NCI-H1417 treated with DMSO at 0.1 percent for 48 hours (cell line): ENCODE results near the gene RRM2.

ENCODE experiments used
- DNase-seq: peaks from one replicate; lab custom pipeline; 2025; lab: John Stamatoyannopoulos, UW

Gene RRM2

DNA sequence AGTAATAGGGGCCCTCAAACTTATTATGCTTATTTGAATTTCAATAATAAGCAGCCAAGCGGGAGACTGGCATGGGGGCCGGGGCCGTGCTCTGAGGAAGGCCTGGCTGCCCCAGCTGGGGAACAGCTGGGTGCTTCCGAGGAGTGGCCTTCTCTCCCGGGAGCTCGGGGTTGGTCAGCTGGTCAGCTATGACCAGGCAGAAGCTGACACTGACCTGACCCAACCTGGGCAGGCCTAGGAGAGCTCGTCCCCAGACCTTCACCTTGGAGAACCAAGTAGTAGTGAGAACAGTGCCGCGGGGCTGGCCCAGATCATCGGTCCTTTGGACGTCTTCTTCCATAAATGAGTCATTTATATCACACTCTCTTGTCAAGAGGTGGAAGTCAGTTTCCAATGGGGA lies 36.1 kb downstream of the RRM2 start:
- no peak for DNase-seq

- no peak for DNase-seq
These were observed 36.5 kb downstream of the RRM2 start for GRCh38 chr2:10159086-10159485.

DNA sequence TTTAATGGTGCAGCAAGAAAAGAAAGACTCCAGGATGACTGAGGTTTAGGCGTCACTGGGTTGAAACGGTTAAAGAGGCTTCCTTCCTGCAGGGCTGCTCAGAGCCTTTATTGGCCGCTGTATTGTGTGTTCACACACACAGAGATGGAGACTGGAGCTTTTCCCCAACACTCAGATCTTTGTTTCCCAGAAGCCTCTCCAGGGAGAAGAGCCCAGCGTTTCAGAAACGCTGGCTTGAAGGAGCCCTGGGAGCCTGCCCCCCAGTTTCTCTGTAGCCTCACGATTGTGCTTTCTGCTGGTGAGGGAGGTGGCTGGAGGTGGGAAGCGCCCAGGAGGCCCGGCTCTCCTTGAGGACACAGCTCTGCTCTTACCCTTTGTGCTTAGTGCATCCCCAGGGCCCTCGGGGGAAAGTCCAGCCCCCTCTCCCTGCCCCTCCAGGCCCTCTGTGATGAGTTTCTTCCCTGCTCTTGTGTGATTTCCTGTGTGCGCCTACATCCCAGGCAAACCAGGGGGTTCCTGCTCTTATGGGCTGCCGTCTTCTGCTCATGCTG lies 37.1 kb downstream of the RRM2 start:
- DNase-seq = no peak

DNA sequence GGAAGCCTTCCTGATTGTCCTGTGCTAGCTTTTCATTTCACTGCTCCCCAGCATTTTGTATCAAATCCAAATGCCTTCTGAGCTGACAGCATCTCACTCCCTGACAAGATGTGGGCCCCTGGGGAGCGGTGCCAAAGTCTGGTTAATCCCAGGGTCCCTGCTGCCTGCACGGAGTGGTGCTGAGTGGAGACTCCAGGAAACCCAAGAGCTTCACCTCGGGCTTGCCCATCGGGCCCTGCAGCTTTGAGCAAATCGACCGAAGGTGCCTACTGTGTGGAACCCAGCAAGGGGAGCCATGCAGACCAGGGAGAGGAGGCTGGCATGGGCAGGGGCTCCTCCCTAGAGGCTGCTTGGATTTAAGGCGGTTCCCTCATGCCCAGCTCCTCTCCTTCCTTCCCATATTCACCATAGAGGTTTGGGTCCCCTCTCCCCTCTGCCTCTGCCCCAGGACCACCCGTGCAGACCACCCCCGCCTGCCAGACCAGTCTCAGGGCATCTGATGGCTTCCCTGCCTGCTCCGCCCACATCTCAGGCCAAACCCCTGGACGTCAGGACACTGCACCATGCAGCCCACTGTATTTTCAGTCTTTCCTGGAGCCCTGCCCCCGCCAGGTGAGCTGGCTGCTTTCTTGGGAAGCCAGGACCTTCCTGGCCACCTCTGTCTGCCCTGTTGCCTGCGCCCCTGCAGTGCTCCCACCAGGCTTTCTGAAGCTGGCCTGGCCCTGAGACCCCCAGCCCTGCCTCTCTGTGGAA lies 37.8 kb downstream of the RRM2 start:
- DNase-seq = no peak

DNA sequence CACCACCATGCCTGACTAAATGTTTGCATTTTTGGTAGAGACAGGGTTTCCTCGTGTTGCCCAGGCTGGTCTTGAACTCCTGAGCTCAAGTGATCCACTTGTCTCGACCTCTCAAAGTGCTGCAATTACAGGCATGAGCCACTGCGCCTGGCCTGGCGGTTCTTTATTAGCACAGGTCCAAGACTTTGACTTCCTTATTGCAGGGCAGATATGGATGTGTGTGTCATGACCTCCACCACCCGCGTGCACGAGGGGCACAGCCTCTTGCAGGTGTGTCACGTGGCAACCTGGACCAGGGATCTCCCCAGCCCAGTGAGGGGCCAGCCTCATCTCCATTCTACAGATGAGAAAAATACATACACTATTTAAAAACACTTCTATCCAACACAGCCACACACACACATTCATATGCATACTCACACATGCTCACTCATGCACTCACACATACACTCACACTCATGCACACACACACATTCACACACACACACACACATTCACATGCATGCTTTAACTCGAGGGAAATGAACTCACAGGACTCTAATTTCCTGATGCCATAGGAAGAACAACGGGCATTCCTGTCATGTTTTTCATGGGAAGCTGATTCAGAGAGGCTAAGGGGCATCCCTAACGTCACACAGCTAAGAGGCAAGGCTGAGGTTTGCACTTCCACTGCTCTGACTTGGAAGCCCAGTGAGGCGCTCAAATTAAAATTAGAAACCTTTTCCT lies 38.8 kb downstream of the RRM2 start:
- DNase-seq = no peak

DNA sequence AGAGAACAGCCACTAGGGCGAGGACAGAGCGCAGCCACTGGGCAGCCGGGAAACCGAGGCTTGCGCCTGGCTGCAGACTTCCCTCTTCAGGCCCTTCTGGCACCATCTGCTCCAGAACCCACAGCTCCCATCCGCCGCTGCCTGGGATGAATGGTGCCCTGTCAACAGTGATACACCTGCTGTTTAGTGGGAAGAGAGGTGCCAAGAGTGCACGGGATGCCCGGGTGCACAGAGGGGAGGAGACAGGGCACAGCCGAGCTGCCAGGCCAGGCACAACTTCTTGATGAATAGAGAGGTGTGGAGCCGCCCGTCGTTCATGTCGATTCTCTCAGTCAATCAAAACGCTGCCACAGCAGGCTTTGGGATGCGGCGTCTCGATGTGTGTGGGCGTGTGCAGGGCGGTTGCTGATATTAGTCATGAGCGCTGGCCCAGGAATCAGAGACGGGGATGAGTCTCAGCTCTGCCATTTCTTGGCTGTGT lies 39.5 kb downstream of the RRM2 start:
- DNase-seq = peak; percentile 37

- DNase-seq = peak; percentile 50
These were observed 40.3 kb downstream of the RRM2 start for GRCh38 chr2:10162586-10163497.

DNA sequence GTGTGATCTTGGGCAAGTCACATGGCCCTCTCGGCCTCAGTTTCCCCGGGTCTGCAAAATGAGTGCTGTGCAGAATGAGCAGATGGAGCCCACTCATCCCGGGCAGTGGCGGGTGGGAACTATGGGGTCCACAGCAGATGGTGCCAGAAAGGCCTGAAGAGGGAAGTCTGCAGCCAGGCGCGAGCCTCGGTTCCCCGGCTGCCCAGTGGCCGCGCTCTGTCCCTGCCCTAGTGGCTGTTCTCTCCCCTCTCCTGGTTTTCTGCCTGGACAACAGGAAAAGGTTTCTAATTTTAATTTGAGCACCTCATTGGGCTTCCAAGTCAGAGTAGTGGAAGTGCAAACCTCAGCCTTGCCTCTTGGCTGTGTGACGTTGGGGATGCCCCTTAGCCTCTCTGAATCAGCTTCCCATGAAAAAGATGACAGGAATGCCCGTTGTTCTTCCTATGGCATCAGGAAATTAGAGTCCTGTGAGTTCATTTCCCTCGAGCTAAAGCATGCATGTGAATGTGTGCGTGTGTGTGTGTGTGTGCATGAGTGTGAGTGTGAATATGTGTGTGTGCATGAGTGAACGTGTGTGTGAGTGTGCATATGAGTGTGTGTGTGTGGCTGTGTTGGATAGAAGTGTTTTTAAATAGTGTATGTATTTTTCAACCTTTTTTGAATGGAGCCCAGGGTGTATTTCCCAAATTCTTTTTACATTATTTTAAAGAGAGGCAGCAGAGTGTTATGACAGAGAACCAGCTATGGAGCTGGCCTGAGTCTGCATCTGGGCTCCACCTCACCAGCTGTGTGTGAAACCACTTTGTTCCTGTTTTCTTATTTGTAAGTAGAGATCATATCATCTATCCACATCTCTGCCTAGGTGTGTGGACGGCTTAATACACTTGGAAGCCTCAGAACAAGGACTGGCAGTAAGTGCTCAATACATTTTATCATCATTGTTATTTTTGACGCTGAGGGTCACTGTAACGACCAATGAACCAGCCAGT lies 41.3 kb downstream of the RRM2 start:
- DNase-seq = no peak

DNA sequence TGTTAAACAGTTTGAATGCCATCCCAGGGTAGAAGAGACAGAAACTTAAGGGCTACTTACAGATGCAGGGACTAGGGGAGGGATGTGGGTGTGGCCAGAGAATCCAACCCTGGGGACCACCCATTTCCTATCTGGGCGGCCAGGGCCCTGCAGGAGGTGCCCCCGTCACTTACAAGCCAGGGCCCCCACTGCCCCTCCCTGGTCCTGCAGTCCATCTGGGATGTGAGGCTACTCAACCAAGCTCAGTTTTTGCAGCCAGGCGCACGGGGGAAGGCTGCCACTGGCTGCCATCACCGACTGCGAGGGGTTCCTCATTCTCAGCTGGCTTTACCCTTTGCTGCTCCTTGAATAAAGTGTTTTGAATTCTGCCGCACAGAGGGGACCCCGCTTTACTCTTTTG lies 42.1 kb downstream of the RRM2 start:
- DNase-seq = no peak

DNA sequence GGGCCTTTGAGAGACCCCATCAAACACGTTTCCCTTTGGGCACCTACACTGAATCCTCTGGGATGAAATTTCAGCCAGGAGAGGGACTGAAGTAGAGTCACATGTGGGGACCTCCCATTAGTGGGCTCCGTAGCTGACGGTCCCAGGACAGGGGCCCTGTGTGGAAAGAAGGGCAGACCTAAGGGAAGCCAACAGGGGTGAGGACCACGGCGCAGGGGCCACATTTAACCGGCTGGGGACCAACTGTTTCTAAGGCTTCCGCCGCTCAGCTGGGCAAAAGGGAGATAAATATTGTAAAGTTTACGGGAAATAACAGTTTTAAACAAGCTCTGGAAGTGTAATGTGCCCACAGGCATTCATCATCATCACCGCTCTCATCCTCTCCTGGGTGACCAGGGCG lies 42.7 kb downstream of the RRM2 start:
- DNase-seq = no peak

GRCh38 chr2:10165861-10166675 lies 43.5 kb downstream of the RRM2 start:
- no peak for DNase-seq

DNA sequence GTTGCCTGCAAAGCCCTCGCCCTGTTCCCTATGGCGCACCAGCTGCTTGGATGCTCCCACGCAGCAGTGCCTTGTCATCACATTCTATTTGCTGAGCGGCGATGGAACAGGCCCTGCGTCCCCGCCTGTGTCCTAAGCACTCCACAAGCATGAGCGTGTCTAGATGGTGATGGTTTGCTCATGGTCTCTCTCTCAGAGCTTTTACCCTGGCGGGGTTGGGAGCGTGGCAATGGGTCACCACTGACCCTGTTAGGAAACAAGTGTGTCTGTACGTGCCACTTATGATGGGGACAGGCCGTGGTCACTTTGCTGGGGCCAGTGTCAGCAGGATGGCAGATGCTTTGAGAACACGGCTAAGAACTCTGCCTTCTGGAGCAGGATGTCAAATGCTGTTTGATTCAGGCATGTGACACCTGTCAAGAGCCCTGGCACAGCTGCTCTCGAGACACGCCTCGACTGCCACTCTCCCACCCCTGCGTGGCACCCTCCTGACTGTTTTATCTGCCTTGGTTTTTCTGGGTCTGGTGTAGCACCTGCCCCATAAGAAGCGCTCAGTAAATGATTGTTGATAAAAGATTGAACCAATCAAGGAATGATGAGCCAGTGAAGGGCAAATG lies 44.2 kb downstream of the RRM2 start:
- peak; percentile 39 for DNase-seq

DNA sequence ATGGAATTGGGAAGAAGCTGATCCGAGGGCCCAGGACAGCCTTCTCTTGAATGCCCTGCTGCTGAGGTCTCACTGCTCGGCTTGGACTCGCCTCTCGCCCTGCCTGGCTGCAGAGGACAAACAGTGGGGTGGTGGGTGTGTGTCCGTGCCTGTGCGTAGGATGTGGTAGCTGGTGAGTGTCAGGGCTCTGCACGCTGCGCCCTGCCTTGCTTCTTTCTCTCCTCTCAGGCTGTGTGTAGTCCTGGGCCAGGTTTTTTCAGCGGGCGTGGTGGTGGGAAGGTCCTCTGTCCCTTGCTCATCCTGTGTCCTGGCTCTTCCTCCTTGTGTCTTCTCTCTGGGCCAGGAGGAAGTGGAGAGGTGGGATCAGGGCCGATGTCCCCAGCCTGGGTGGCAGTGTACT lies 44.8 kb downstream of the RRM2 start:
- no peak for DNase-seq

DNA sequence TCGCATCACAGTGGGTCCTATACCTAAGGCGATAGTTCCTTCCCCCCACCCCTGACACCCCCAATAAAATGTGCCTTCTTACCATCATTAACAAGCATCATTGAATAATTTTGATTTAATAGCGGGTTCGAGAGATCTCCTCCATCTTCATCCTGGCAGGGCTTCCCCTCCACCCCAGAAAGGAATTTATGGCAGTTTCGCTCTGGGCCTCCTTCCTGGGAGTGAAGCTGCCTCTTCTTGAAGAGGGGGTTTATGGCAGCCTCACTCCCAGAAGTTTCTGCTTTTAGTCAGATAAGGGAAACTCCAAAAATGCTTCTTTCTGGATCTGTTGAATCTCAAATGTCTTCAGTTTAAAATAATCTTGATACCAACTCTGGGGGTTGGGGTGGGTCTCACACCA lies 45.7 kb downstream of the RRM2 start:
- no peak for DNase-seq

DNA sequence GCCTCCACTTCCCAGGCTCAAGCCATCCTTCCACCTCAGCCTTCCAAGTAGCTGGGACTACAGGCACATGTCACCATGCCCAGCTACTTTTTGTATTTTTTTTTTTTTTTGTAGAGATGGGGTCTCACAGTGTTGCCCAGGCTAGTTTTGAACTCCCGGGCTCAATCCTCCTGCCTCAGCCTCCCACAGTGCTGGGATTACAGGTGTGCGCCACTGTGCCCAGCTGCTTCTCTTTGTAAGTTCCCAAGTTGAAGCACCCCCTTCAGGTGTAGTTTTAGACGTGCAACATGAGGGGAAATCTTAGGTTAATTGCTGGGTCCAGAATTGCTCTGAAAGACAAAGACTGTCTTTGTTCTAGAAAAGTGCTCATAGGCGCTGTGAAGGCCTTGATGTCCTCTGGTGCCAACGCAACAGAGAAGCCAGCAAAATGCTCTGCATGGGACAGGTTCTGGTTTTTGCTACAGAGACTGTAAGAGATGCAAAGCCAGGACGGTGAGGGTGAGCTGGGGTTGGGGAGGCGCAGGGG lies 46.6 kb downstream of the RRM2 start:
- no peak for DNase-seq

GRCh38 chr2:10169581-10169980 lies 47.0 kb downstream of the RRM2 start:
- DNase-seq = no peak

DNA sequence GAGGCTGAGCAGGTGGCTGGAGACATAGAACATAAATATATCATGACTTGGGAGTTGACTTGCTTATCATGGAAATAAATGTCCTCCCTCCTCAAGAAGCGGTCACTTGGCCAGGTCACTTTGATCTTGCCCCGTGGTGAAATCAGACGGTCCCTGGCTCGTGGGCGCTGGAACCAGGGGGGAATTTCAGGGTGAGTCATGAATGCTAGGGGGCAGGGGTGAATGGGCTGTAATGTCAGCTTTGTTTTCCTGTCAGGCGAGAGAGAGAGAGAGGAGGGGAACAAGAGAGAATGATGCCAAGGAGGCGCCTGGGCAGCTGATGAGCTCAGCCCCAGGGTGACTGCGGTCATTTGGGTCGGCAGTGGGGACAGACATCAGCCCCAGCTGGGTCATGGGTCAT lies 47.7 kb downstream of the RRM2 start:
- DNase-seq = no peak

- DNase-seq = no peak
These were observed 48.7 kb downstream of the RRM2 start for GRCh38 chr2:10171006-10171800.
